ENCODE data around the gene AADACL4. TPM values are rescaled to one million over a fixed set of nuclear protein-coding genes. Genes with fewer than 3 reads are reported as not detected.

Gene AADACL4
- polyA plus RNA-seq (ENCODE audit: insufficient read length in 4 of 4): 1 to 10 TPM in 3 of 4 donors, under 1 TPM in 1; 0.97 to 2.4 (median 2.1) TPM

- DNase-seq (ENCODE audit: low read depth in 4 of 4, low spot score in 2 of 4): no peak
Observed at GRCh38 chr1:12643785-12644184, at the start of gene AADACL4. Gene AADACL4, plus strand, starts transcription at chr1:12644085. Its CDS starts 462 bp downstream, at chr1:12644547.

GRCh38 chr1:12594490-12594889 lies 49.4 kb upstream of the AADACL4 start:
- no peak for DNase-seq (ENCODE audit: low read depth in 4 of 4, low spot score in 2 of 4)

- DNase-seq (ENCODE audit: low read depth in 4 of 4, low spot score in 2 of 4): peak in 2 of 4 donors; percentile 54 to 70
Observed at GRCh38 chr1:12594966-12595756, 48.7 kb upstream of the AADACL4 start.

GRCh38 chr1:12595757-12596006 lies 48.2 kb upstream of the AADACL4 start:
- no peak for DNase-seq (ENCODE audit: low read depth in 4 of 4, low spot score in 2 of 4)

DNA sequence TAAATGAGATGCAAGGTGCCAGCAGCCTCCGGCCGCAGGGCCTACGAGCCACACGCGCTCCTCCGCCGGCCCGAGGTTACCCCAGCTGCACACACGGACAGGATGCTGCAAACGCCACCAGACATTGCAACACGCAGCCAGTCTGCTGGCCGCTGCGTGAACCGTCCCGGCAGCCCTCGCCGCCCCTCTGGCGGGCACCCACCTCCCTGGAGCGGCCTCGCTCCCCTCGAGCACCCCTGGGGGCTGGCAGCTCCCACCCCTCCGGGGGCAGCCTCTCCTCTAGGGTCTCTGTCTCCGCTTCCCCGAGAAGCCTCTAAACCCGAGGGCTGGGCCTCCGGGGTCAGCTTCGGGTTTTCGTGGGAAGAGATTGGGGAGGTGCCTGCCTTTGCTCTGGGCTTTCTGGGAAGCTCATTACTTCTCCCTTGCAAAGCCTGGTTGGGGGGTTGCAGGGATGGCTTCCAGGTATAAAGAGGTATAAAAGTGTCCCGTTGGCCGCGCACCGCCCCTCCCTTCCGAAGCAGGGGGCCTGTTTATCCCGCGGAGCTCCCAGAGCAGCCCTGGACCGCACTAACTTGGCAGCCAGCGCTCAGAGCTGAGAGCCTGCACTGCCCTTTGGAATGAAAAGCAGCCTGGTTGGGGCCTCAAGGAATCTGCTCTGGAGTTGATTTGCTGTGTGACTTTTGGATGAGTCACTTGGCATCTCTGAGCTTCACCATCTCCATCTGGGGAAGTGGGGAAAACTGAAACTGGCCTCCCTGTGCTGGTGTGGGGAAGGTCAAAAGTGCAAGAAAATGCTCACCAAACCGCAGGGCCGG lies 47.7 kb upstream of the AADACL4 start:
- DNase-seq (ENCODE audit: low read depth in 4 of 4, low spot score in 2 of 4): peak in 1 of 4 donors; percentile 52

DNA sequence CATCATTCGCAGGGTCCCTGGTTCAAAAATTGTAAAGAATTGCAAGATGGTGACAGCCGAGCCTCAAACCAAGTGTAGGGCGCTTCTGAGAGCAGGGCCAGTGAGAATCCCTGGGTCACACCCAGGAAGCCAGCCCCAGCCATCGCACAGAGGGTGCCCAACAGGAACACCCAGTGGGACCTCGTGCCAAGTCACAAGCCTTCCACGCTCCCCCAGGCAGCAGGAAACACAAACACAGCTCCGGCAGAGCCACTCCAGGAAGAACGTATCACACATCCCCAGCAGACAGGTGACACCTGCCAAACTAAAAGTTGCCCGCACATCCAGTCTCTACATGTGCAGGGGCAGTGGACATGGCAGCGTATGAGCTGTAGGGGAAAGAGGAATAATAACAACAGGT lies 46.1 kb upstream of the AADACL4 start:
- no peak for DNase-seq (ENCODE audit: low read depth in 4 of 4, low spot score in 2 of 4)

DNA sequence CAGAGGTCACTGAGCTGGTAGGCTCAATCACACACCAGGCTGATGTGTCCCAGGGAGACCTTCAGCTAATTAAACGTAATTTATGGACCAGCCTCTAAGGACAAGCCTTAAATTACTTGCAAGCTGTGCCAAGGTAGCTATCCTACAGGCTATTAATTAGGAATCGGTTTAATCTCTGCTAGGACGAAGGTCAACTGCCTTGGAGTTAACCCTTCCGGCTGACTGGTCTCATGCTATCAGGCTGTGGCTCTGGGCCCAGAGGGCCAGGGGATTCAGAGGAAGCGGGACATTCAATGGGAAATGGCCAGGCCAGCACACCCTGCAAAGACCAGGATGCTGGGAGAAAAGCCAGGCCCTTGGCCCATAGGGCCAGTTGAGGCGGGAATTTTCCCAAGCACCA lies 44.9 kb upstream of the AADACL4 start:
- no peak for DNase-seq (ENCODE audit: low read depth in 4 of 4, low spot score in 2 of 4)

- no peak for DNase-seq (ENCODE audit: low read depth in 4 of 4, low spot score in 2 of 4)
Observed at GRCh38 chr1:12599657-12600056, 44.2 kb upstream of the AADACL4 start.

- DNase-seq (ENCODE audit: low read depth in 4 of 4, low spot score in 2 of 4): no peak
Observed at GRCh38 chr1:12600335-12600734, 43.5 kb upstream of the AADACL4 start.

DNA sequence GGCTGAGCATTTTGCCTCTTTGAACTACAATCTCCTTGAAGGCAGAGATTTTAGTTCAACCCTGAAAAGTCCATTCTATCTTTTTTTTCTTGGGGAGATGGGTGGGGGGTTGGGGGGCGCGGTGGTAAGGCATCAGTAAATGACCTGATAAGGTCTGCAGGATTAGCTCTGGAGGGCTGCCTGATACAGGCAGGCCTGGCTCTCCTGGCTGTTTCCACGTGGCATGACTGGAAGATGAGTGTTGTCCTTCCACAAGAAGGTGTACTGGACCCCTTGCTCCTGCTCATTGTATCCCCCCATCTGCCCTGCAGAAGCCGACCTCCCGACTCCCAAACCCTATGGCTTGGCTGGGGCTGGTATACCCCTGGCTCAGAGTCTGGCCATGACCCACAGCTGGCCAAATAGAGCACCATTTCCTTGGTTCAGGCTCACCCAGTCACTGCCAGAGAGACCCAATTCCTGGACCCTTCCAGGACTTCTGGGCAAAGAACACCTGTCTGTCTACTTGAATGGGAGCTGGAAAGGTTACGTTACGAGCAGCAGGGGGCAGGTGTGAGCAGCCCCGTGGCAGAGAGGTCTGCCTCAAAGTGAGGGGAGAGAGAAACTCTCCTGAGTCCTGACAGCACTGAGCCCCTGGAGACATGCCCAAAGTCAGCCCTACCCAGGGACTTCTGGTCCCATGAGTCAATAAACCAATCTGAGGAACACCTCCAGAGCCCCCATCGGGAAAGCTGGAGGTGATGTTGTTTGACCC lies 42.8 kb upstream of the AADACL4 start:
- DNase-seq (ENCODE audit: low read depth in 4 of 4, low spot score in 2 of 4): no peak

DNA sequence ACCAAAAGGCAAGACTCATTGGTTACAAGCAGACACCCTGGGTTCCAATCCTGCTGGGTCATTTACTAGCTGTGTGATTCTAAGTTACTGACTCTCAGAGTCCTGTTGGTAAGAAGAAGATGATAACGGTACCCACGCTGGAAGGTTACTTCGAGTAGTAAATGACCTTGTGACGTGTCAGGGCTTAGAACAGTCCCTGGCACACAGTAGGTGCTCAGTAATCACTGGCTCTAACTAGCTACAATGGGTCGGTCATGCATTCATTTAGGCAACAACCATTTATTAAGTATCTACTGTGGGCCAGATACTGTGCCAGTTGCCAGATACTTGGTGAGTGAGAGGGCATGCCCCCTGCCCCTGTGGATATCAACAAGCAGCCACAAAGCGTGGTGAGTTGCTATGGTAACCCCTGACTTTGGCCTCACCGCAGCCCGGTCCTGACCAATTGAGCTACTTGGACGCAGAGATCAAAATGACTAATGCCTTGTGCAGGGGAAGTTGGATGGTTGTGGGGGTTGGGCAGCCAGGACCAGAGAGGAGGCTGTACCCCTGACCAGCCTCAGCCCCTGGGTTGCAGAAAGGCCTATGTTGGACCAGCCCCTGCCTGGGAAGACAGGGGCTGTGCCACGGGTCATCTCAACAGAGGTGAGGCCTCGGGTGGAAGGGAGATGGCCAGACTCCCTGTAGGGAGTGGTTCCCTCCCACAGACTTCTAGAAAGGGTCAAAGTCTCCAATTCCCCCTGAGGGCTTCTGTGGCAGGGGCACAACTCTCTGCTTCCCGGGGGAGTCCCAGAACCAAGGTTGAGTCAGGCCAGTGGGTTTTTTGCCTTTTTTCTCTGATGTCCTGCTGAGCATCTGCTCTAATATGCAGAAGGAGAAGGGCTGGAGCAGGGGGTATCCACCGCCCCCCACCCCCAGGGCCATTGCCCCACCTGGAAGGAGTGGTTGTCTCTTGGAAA lies 41.9 kb upstream of the AADACL4 start:
- DNase-seq (ENCODE audit: low read depth in 4 of 4, low spot score in 2 of 4): no peak

GRCh38 chr1:12602659-12603024 lies 41.2 kb upstream of the AADACL4 start:
- DNase-seq (ENCODE audit: low read depth in 4 of 4, low spot score in 2 of 4): no peak

GRCh38 chr1:12603224-12603623 lies 40.7 kb upstream of the AADACL4 start:
- DNase-seq (ENCODE audit: low read depth in 4 of 4, low spot score in 2 of 4): no peak

- no peak for DNase-seq (ENCODE audit: low read depth in 4 of 4, low spot score in 2 of 4)
Observed at GRCh38 chr1:12604114-12604874, 39.6 kb upstream of the AADACL4 start.

DNA sequence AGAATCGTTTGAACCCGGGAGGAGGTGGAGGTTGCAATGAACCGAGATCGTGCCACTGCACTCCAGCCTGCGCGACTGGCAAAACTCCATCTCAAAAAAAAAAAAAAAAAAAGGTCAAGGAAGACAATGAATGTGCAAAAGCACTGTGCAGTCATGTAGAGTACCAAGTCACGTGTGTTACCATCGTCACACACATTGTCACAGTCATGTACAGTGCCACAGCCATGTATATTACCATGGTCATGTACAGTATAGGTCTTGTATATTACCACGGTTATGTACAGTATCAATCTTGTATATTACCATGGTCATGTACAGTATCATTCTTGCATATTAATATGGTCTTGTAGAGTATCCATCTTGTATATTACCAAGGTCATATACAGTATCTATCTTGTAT lies 38.9 kb upstream of the AADACL4 start:
- DNase-seq (ENCODE audit: low read depth in 4 of 4, low spot score in 2 of 4): no peak

- DNase-seq (ENCODE audit: low read depth in 4 of 4, low spot score in 2 of 4): no peak
Observed at GRCh38 chr1:12607263-12607662, 36.6 kb upstream of the AADACL4 start.

DNA sequence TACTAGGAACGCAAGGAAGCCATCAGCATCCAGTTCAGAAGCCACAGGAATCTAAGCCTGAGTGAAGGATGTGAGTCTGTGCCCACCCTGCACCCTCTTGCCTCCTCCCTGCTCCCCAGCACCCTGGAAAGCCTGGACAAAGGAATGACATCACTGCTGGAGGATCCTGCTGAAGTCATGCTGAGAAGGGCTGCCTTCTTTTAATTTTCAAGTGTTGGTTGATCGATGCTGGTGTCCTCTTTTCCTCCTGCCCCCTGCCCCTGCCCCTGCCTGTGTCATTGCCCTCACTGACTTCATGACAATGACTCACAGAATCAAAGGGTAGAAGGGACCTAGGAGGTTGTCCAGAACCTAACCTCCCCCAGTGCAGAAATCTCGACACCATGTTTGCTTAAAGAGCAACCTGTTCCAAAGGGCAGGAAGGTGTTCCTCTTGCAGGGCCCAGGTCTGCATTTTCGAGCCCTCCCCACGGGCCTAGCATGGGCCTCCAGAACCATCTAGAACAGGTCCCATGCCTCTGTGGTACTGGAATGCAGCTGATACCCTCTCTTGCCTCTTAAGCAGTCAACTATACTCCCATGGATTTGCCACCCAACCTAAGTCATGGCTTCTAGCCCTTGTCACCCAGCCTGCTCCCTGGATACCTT lies 35.5 kb upstream of the AADACL4 start:
- DNase-seq (ENCODE audit: low read depth in 4 of 4, low spot score in 2 of 4): no peak

DNA sequence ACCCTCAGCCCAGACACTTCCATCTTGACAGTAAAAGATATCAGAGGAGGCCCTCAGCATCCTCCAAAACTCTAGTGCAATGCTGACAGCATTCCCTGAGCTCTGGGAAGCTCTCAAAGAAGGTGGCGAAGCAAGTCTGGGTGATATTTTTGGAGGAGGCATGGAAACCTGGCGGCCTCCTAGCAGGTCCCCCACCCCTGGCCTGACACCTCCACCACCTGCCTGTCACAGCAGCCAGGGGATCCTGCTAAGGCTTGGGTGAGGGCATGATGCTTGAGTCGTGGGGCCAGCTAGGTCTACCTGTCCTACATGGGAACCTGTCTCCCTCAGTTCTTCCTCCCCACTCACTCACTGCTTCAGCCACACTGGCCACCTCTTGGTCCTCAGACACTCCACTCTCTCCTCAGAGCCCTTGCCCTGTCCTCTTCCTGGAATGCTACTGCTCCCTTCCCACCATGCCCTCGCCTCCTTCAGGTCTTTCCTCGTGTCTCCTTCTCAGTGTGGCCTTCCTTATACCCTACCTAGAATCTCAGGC lies 34.3 kb upstream of the AADACL4 start:
- DNase-seq (ENCODE audit: low read depth in 4 of 4, low spot score in 2 of 4): no peak

All from left renal cortex interstitium (tissue), 4 donors.